Fibroblast of lung (primary cell): ENCODE data around the gene EIF4B.

Experiments
- CTCF ChIP-seq, 2 donors: IDR thresholded peaks in 1 of 2; conservative IDR thresholded peaks in 1 of 2; 1 replicate in 1 of 2; 2 replicates in 1 of 2; pipeline ENCODE4 v1.5.1; 2011 to 2012; ENCODE audit warnings: low read length in 2 of 2, control low read depth in 1 of 2, inconsistent platforms in 1 of 2, low read depth in 1 of 2, mild to moderate bottlenecking in 1 of 2
- EZH2 ChIP-seq: IDR thresholded peaks from 2 replicates; pipeline ENCODE4 v1.5.1; 2012; ENCODE audit warnings: low read length, control low read depth, mild to moderate bottlenecking; ENCODE audit errors: missing control alignments

GRCh38 chr12:53069621-53070410 lies 63.6 kb downstream of the EIF4B start:
- TF ChIP-seq CTCF (conservative IDR thresholded peaks at IDR 0.05 in 1 of 2, IDR thresholded peaks at IDR 0.05 in 1 of 2; ENCODE audit: low read depth in 1 of 2, low read length in 2 of 2) (no peak), EZH2 (no peak)
